ENCODE data around the gene FCMR.

The FCMR gene

GRCh38 chr1:206923009-206923960 is 1.5 kb upstream of the FCMR start:
- intact Hi-C loops (cut with DNase I; ENCODE audit: low total_unique reads), result no loop called here
- peaks cover 0 to 6% of the 10 kb centered on the region in 2 donors for H3K27me3 ChIP-seq
- no peak for DNase-seq

GRCh38 chr1:206922524-206922923 is 783 bp upstream of the FCMR start:
- Histone ChIP-seq H3K9me3 (no peaks in the 10 kb centered on the region), H3K4me1 (no peaks in the 10 kb centered on the region), H3K27me3 (peaks cover 0 to 9% of the 10 kb centered on the region in 2 donors), H3K27ac (no peak overlapping the region), H3K4me3 (no peak overlapping the region), H3K36me3 (no peaks in the 10 kb centered on the region)
- intact Hi-C loops (cut with DNase I; ENCODE audit: low total_unique reads), result no loop called here
- no peak for TF ChIP-seq CTCF (IDR thresholded peaks at IDR 0.05)
- no peak for DNase-seq

More at GRCh38 chr1:206923009-206923960, 1.5 kb upstream of the FCMR start:
- H3K9me3 ChIP-seq, result no peaks in the 10 kb centered on the region
- H3K36me3 ChIP-seq, result no peaks in the 10 kb centered on the region
- H3K27ac ChIP-seq, result no peak overlapping the region
- no peak for TF ChIP-seq CTCF (IDR thresholded peaks at IDR 0.05)
- H3K4me3 ChIP-seq, result no peak overlapping the region
- no peaks in the 10 kb centered on the region for H3K4me1 ChIP-seq

- Histone ChIP-seq H3K4me3 (no peak overlapping the region), H3K9me3 (no peaks in the 10 kb centered on the region), H3K27ac (no peak overlapping the region), H3K4me1 (no peaks in the 10 kb centered on the region), H3K36me3 (no peaks in the 10 kb centered on the region), H3K27me3 (peaks cover 0 to 24% of the 10 kb centered on the region in 2 donors)
- no peak for DNase-seq
- intact Hi-C loops (cut with DNase I; ENCODE audit: low total_unique reads), result loop anchor here (10.0 kb wide), 2 partner anchors 183 to 253 kb away; no protein-coding TSS in a partner anchor
- TF ChIP-seq CTCF (IDR thresholded peaks at IDR 0.05), result no peak
Measured at GRCh38 chr1:206918076-206918475, 3.7 kb downstream of the FCMR start.

GRCh38 chr1:206916000-206916709 is 5.6 kb downstream of the FCMR start:
- no peaks in the 10 kb centered on the region for H3K9me3 ChIP-seq
- H3K4me3 ChIP-seq, result no peak overlapping the region
- no peak for DNase-seq
- no peaks in the 10 kb centered on the region for H3K36me3 ChIP-seq
- intact Hi-C loops (cut with DNase I; ENCODE audit: low total_unique reads), result loop anchor here (10.0 kb wide), 2 partner anchors 181 to 251 kb away; no protein-coding TSS in a partner anchor
- TF ChIP-seq CTCF (IDR thresholded peaks at IDR 0.05), result no peak
- no peaks in the 10 kb centered on the region for H3K4me1 ChIP-seq
- no peak overlapping the region for H3K27ac ChIP-seq
- peaks cover 0 to 22% of the 10 kb centered on the region in 2 donors for H3K27me3 ChIP-seq

GRCh38 chr1:206915030-206915735 is 6.6 kb downstream of the FCMR start:
- intact Hi-C loops (cut with DNase I; ENCODE audit: low total_unique reads), result loop anchor here (10.0 kb wide), 2 partner anchors 180 to 250 kb away; no protein-coding TSS in a partner anchor

More at GRCh38 chr1:206915030-206915735, 6.6 kb downstream of the FCMR start:
- Histone ChIP-seq H3K27ac (no peak overlapping the region), H3K36me3 (no peaks in the 10 kb centered on the region), H3K9me3 (no peaks in the 10 kb centered on the region), H3K4me1 (no peaks in the 10 kb centered on the region), H3K4me3 (no peak overlapping the region), H3K27me3 (peaks cover 0 to 24% of the 10 kb centered on the region in 2 donors)
- DNase-seq, result no peak
- no peak for TF ChIP-seq CTCF (IDR thresholded peaks at IDR 0.05)

All from tibial artery (tissue), 4 donors.